GM19099 (cell line): ENCODE data around the gene ENTPD8.

Experiments used
- POLR2A ChIP-seq: IDR thresholded peaks from 3 replicates; pipeline ENCODE4 v1.6.1; 2011; ENCODE audit warnings: low read depth; ENCODE audit not compliant: insufficient read length; ENCODE audit errors: extremely low read depth

ENTPD8 gene, protein sequence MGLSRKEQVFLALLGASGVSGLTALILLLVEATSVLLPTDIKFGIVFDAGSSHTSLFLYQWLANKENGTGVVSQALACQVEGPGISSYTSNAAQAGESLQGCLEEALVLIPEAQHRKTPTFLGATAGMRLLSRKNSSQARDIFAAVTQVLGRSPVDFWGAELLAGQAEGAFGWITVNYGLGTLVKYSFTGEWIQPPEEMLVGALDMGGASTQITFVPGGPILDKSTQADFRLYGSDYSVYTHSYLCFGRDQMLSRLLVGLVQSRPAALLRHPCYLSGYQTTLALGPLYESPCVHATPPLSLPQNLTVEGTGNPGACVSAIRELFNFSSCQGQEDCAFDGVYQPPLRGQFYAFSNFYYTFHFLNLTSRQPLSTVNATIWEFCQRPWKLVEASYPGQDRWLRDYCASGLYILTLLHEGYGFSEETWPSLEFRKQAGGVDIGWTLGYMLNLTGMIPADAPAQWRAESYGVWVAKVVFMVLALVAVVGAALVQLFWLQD

DNA sequence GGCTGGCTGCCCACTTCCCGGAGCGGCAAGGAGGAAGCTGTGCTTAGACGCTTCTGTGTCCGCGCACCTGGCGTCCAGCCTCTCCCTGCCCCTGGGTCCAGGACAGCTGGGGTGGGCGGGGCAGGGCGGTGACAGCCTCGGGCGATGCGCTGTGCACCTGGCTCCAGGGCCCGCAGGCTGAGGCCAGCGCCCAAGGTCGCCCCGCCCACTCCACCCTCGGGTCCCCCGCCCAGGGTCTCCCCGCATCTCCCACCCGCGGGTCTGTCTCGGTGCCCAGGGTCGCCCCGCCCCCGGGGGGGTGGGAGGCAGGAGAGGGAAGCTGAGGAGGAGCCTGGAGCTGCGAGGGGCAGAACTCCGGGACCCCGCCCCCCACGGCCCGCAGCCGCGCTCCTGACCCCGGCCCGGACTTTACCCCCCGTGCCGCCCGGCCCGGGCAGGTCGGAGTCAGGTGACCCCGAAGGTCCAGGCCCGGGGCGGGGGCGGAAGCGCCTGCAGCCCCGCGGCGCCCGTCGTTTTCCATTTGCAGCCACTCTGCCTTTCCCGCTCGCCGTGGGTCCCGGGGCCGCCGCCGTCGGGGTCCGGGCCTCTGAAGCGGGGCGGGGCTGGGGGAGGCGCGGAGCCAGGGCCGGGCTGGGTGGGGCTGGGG, at the start of gene ENTPD8:
Gene ENTPD8, minus strand, starts transcription at position 69 of the 646 bp plus-strand sequence. CDS start 3,072 bp downstream, outside the sequence.
- TF ChIP-seq POLR2A, result no peak

DNA sequence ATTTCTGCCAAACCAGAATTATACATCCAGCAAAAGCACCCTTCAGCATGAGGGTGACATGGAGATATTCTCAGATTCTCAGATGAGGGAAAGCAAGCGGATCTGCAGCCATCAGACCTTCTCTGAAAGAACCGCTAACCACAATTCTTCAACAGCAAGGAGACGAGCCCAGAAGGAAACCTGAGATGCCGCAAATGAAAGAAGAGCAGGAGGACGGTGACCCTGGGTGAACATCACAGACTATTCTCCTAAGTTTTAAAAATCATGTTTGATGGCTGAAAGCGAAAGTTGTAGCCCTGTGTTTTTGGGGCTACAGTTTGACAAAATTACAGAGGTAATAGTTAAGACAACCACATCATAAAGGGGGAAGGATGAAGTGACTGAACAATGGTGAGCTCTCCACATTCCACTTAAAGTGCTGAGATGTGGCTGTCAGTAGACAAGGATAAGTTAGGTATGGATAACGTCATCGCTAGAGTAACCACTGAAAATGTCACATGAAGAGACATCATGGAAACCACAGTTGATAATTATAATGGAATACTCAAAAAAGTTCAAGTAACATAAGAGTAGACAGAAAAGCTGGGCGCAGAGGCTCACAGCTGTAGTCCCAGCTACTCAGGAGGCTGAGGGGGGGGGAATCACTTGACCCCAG, 49.5 kb upstream of the ENTPD8 start:
- no peak for TF ChIP-seq POLR2A

DNA sequence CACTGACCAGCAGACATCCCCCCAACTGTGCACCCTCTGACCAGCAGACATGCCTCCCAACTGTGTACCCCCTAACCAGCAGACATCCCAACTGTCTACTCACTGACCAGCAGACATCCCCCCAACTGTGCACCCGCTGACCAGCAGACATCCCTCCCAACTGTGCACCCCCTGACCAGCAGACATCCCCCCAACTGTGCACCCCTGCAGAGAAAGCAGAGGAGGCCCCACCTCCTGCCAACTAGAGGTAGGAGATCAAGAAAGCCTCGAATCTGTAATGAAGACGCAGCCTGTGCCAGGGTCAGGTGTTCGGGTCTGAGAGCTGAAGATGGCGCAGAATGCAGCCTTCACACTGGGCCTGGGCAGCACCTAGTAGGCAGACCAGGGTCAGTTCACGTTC, 47.7 kb upstream of the ENTPD8 start:
- TF ChIP-seq POLR2A, result no peak

DNA sequence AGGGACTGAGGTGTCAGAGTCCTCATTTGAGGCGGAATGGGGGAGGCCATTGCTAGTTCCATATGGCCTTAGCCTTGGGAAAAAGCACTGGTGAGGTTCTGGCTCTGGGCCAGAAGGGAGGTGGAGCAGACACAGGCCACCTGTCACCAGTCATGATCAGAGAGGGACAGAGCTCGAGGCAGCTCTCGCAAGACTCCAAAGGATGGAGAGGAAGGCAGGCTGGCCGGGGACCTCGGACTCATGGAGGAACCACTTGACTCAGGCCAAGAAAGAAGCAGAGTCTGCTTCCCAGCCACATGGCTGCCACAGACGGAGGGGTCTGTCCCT, 47.1 kb upstream of the ENTPD8 start:
- TF ChIP-seq POLR2A, result no peak

DNA sequence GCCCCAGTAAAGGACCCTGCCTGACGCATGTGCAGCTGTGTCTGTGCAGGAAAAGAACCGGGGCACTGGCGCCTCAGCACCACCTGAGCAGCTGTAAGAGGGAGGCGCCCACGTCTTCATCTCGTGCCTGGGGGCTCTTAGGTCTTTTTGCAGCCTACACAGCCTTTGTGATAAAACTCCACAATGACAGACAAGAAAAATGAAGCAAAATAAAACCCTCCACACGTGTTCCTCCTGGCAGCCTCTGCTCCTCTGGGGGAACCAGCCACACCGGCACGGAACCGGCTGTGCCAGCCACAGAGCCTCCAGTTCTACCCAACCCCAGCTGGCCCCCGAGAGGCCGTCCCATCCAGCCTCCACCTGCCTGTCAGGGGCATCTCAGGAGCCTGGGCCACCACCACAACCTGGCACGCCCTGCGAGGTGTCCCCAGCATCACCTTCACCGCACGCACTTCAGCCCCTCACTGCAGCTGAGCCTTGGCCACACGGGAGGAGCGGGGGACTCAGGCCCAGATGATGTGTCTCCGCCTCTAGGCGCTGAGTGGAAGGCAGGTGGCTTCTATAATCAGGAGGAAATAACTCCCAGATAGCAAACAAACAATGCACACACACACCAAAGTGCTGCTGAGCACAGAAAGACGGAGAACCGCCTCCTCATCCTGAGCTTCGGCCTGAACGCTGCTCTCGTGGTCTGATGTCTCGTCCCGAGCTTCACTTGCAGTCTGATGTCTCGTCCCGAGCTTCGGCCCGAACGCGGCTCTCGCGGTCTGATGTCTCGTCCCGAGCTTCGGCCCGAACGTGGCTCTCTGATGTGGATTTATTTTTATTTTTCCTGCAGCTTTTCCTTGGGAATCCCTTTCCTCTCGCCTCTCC, 46.5 kb upstream of the ENTPD8 start:
- TF ChIP-seq POLR2A, result no peak

DNA sequence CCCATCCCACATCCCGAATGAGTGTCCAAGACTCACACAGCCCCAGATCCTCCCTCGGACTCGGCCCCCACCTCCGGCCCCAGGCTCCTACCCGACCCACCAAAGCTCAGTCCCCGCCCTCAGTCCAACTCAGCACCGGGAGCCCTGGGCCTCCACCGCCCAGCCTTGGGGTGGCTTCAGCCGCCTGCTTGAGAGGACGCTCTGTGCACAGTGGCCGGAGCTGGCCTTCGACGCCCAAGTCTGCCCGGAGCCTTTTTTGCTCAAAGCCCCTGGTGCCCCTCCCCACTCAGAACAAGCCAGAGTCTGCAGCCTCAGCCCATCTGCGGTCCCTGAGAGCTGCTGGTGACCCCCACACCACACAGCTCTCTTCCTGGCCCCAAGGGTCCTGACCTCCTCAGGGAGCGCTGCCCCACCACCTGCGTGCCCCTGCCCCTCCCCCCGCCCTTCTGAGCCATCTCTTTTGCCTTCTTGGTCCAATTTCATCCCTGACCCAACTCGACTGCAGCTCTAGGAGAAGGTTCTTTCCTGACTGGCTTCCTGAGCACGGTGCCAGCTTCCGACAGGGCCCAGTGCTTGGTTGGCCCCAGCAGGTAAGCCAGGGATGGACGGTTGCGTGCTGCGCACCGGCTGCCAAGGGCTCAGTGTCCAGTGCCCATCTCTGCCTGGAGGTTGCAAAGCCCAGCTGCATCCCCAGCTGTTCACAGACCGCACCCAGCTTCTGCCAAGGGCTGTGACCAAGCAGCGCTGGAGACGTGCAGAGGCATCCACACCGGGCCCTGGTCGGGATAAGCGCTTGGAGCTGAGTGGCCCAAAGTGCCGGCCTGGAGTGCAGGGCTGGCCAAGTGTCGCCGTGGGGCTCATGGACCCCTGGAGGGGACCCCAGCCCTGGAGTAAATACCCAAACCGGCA, 45.6 kb upstream of the ENTPD8 start:
- TF ChIP-seq POLR2A, result no peak

DNA sequence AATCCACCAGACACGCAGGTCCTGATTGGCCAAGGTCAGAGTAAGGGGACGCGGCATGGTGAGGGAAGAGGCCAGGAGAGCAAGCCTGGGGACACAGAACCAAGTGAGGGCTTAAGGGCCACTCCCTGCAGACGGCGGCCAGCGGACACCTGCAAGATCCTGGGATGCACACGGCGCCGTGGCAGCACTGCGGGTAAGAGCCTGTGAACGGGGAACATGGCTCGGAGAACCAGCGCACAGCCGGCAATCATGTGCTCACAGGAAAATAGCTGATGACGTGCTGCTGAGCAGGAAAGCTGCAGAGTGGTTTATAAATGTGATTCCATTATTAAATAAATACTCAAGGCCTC, 45.0 kb upstream of the ENTPD8 start:
- no peak for TF ChIP-seq POLR2A

DNA sequence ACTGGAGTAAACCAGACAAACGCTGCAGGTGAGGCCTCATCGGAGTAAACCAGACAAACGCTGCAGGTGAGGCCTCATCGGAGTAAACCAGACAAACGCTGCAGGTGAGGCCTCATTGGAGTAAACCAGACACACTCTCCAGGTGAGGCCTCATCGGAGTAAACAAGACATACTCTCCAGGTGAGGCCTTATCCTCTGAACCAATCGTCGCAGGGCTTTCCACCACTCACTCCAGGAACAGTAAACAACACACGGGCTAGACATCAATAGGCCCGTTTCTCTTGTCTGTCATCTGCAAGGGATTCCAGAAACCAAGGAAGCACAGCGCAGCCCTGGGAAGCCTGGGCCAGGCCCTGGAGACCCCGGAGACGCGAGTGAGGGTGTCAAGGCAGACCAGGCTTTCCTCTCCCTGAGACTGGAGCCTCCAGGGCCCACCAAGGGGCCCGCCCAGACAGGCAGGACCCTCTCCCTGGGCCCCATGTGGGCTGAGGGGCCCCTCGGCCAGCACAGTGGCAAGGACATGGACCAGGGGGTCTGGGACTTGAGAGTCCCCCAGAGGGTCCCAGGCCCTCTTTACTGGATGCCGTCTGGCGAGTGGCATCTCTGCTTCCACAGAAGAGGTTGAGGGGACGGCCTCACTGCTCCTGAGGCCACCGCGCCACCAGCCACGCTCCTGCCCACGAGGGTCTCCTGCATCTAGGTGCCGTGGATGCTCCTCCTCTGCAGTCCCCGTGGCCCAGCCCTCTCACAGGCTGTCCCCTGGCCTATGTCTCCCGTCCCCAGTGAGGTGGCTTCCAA, 44.4 kb upstream of the ENTPD8 start:
- TF ChIP-seq POLR2A, result no peak

DNA sequence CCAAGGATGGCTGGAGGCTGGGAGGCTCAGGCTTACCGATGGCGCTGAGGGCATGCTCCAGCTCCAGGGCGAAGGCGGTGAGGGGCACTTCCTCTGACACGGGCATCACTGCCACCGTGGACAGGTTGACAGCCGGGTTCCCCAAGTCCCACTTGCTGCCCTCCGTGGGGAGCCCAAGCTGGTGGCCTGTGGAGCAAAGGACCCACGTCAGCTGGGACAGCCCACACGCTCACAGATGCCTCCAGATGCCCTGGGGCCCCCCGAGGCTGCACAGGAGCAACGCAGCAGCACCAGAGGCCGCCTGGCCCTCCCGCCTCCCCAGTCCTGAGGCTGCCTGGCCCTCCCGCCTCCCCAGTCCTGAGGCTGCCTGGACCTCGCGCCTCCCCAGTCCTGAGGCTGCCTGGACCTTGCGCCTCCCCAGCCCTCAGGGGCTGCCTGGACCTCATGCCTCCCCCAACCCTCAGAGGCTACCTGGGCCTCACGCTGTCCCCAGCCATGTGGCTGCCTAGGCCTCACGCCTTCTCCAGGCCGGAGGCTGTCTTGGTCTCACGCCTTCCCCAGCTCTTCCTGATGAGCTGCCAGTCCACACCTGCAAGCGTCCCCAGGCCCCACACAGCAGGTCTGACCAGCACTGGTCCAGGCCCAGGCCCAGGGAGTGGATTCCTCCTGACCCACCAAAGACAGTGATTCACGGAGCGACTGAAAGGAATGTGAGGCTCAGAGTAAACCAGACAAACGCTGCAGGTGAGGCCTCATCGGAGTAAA, 43.6 kb upstream of the ENTPD8 start:
- no peak for TF ChIP-seq POLR2A

DNA sequence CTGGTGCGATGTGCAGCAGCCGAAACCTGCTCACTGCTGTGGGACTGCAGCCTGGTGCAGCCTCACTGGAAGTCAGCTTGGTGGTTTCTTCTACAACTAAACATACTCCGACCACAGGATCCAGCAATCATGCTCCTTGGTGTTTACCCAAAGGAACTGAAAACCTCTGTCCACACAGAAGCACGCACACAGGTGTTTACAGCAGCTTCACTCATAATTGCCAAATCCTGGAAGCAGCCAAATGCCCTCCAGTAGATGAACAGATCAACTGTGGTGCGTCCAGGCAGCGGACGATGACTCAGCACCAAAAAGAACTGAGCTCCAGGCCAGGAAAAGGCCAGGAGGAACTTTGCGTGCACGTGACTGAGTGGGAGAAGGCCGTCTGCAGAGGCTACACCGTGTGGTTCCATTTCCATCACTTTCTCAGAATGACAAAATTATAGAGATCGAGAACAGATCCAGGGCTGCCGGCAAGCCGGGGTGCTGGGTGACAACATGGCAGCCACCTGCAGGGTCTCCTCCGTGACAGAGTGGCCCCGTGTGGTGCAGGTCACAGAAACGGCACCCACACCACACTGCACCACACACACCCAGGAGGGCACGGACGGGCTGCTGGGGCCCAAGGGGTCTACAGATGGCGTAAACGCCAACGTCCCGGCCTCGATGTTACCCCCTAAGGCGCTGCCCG, 41.1 kb upstream of the ENTPD8 start:
- no peak for TF ChIP-seq POLR2A

DNA sequence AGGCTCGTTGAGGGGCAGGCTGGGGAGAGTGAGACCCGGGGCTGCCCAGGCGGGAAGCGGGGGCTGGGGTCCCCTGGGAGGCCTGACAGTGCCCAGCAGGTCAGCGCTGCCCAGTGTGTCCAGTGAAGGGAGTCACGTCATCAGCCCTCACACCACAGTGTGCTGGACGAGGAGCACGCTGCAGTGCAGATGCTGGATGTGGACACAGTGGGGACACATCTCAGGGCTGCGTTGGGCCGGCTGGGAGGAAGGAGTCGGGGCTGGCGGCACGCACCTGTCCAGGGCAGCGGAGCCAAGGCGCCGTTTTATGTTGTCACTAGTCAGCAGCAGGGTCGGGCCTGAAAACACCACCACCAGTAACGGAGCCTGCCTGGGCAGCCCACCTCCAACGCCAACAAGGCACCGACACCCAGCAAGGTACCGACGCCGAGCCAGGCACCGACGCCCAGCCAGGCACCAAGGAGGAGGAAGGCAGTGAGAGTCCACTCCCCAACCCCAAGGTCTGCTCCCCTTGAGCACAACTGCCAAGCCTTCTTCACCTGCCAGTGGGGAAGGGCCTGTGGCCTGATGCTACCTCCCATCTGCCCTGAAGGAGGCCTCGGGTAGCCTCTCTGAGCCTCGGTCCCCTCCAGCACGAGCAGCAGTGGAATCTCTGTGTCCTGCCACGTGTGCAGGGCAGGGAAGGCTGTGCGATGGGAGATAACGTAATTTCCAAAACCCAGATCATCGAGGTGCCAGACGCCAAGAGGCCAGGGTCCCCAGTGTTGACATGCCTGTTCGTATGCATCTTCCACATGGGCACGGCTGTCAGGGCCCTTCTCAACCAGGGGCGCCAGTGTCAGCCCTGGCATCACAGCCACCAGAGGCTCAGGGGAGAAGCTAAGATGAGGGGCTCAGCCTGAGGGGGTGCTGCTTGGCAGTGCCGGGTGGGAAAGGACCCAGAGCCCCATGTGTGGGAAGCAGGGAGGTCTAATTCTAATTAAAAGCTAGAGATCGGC, 39.8 kb upstream of the ENTPD8 start:
- no peak for TF ChIP-seq POLR2A
